GM18498 (cell line): ENCODE measurements around the gene SCUBE3.

Experiments used
- ATAC-seq: cut with Tn5 transposase; IDR thresholded peaks from one replicate; pipeline ENCODE4 v1.9.1; 2021; ENCODE audit warnings: mild to moderate bottlenecking, moderate library complexity; ENCODE audit not compliant: unreplicated experiment

SCUBE3 gene

DNA sequence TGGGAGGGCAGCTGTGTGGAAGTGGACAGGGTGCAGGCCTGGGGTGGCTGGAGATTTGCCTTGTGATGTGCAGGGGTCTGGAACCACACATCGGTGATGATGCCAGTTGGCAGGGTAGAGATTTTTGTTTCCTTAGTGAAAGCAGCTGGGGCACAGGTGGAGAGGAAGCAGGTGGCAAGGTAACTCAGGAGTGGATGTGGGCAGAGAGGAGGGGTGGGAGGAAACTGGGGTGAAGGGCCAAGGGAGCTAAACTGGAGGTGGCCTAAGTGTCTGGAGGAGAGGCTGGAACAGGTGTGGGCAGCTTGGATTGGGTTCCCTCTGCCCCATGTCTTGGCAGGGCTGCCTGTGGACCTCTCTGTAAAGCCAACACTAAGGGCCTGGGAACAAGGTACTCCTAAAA is 4.7 kb upstream of the SCUBE3 start:
- ATAC-seq = no peak

DNA sequence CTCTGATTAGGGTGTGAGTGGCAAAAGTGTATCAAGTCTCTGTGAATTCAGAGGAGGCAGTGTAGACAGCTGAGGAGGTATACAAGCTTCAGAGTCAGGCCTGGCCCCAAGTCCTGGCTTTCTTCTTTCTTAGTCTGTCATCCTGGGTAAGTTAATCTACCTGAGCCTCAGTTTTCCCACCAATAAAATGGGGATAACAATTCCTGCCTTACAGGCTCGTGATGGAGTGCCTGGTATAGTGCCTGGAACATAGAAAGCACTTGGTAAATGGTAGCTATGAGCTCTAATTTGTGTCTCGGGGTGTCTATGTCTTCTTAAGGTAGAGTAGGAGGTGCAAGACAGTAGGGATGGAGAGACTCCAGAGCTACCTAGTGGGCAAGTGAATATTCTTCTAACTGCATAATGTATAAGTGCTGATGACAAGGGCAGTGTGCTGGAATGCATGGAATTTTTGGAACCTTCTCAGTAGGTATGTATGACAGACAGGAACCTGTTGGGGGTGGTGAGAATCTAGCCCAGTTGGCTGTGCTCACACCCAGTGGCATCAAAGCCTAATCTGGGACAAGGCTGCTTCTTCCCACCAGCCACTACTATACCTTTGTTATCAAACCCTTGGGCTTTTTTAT is 4.0 kb upstream of the SCUBE3 start:
- ATAC-seq = no peak

DNA sequence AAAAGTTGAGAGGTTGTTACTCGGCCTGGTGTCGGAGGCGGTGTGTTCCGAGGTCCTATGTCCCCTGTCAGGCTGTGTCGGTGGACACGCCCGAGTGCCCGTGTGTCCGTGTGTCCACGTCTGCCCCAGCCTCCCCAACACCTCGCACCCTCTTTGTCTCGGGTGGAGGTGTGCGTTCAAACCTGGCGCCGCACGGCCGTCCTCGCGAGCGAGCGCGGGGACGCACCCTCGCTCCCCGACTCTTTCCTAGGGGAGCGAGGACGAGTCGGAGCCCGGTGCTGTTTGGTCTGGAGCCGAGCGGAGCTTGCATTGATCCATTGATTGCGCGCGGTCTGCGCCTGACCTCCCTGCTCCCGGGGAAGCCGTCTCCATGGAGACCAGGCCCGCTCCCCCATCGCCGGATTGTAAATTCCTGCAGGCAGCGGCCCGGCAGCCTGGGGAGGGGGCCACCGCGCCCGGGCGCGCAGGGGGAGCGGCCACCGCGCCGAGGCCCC is 411 bp upstream of the SCUBE3 start:
- no peak for ATAC-seq

DNA sequence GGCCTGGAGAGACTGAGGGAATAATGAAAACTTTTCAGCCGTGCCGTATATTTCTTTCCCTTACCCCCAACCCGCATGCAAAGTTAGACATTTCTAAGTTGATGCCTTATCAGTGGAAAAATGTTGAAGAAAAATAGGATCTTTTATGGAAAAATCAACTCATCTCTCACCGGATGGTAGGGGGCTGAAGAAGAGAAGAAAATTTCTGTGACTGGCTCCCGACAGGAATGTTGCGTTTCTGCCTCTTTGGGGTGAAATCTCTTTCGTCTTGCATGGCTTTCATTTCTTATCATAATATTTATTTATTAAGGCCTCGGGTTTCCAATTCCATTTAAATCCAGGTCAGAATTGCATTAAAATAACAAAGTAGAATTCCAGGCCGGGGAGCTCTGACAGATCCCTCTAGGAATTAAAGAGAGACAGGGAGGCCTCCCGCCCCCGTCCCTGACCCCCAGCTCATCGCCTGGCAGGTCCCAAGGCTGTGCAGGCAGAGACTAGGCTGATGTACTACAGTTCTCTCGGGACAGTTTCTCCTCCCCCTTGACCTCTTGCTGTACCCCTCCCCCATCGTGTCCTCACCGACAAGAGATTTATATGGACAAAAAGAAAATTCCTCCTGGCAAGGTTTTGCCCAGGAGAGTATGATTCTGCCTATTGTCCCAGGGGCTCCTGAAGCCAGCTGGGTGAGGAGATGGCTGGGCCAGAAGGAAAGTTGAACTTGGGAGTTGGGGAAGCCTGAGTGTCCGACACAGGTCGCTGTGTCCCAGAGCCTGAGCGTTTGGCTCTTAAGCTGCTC is 1.3 kb downstream of the SCUBE3 start:
- ATAC-seq = no peak

DNA sequence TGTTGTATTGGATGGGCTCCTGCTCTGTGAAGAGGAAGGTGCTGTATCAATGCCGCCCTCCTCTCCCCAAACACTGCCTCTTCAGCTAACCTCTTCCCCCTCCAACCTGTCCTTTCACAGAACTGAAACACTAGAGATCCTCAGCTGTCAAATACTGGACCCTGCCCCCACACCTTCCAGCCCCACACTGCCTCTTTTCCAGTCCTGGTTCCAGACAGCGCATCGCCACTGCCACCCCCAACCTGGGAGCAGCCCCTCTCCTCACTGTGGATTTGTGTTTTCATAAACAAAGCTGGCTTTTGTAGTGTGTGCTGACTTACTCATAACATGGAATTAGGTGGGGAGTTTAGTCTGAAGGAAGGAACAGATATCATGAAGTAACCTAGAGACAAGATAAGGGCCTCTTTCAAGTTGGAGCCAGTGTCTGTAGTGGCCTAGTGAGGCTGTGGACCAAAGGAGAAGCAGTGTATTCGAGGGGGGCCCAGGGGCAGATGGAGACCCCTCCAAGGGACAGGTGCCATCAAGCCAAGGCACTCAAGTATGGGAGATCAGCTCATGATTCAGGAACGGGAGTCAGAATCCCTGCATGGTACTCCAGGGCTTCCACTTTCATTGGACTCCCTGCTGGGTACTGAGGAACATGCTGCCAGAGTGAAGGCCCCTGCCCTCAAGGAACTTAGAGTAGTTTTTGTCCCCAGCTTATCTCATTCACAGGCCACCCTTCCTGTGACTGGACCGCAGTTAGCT is 2.1 kb downstream of the SCUBE3 start:
- no peak for ATAC-seq

DNA sequence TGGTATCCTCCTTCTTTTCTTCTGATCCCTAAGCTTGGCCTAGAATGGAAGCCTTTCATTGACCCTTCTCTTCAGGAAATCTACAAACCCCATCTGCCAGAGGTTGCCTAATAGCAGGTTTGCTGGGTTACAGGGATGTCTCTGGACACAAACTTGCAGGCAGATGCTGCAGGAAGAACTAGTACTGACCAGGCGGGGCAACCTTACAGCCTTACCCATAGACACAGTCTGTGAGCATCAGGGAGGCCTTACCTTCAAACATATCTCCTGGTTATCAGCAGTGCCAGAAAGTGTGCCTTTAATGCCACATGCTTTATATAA is 2.6 kb downstream of the SCUBE3 start:
- no peak for ATAC-seq

DNA sequence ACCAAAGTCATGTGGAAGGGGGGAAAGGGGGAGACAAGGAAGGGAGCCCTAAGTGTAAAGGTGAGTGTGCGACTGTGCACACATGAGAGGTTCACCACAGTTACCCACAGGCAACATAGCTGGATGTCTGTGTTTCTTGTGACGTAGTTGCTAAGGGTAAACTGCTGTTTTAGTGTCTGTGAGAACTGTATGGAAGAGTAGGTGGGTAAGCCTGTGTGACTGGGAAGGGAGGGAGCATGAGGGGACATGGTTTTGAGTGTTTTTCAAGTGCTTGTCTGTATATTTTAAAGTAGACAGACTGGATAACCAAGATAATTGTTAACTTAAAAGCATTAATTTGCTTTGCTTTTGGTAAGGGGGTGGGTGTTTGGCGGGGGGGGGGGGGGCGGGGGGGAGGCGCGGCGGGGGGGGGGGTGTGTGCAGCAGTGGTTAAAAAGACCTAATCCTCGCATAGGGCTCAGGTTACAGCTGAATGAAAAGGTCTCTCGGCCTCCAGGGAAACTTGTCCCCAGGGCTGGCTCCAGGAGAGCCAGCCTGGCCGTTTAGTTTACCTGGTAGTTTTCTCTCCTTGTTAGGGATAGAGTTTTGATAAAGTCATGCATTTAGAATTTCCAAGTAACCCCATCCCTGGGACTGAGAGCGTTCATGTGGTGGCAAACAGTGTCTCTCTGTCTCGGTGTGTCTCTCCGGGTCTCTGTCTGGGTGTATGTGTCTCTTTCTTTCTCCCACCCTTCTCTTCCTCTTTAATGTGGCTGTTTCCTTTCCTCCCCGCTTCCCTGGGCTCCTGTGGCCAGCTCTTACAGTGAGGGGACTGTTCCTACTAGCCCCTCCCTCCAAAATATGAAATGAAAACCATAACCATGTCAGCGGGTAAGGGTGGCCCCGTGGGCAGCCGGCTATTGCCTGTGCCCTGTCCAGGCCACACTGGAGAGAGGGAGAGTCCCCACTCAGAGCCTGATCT is 3.4 kb downstream of the SCUBE3 start:
- no peak for ATAC-seq

DNA sequence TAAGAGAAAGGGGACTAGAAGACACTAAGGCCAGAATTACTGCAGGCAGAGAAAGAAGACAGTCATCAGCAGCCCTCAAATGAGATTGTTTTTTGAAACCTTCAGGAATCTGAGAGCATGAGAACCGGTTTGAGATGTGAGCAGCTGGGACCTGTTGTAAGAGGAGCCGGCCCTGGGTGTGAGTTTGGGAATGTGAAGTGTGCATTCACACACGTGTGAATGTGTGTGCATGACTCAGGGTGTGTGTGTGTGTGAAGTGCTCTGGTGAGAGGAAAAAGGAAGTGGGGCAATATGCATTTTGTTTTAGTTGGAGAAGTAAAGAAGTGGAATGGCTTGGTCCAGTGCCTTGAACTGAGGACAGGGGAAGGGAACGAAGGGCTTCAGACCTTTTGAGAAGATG is 4.3 kb downstream of the SCUBE3 start:
- ATAC-seq = no peak

DNA sequence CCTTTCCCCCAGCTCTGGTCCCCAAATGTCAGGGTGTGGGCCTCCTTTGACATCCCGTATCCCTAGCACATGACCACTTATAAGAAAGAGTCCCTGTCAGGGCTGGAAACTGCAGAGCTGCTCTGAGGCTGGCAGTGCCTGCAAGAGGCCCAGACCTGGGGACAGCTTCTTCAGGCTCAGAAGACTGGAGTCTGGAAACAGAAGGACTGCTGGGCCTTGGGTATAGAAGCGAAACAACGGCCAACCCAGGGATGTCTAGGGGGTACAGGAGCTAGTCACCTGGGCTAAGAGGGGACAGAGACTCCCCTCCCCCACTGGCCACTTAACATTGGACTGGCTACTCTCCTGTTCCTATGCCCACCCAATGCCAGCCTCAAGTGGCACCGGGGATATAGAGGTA is 4.7 kb downstream of the SCUBE3 start:
- no peak for ATAC-seq

DNA sequence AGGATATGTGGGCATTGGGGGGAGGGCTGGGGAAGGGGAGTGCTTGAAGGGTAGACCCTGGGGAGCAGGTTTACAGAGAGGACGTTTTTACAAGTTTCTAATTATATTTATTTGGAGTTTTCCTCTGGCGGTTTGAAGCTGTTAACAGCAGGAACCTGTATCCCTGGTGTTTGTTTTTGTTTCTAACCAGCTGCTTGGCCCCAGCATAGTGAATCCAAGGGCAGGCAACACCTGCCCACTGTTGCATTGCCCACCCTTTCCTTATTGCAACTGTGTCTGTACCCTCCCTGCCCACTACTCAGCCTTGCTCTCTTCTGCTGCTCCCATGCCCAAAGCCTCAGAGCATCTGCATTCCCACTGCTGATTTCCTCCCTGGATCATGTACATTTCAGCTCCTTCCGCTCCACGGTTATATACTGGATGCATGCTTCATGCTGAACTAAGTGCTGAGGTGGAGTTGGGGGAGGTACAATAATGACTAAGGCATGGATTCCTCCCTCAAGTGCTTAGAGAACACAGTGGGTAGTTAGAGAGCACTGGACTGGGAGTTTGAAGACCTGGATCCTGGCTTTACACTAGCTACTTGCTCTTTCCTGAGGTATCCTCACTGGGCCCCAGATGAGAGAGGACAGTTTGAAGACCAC is 6.0 kb downstream of the SCUBE3 start:
- no peak for ATAC-seq

DNA sequence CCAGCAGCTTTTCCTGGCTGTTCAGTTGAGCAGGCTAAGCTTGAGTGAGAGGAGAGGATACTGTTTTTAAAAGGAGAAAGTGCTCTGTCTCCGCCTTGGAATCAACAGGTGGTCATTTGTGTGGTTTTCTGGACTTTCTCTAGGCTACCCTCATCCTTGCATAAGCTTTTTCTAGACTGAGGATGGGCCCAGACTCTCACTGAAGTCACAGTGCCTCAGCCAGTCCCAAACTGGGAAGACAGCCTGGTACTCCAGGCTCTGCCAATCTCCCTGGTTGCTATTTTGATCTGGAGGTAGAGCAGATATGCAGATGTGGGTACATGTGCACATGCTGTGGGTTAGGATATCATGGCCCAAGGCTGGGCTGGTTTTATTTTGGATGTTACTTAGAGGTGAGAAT is 7.0 kb downstream of the SCUBE3 start:
- ATAC-seq = no peak

DNA sequence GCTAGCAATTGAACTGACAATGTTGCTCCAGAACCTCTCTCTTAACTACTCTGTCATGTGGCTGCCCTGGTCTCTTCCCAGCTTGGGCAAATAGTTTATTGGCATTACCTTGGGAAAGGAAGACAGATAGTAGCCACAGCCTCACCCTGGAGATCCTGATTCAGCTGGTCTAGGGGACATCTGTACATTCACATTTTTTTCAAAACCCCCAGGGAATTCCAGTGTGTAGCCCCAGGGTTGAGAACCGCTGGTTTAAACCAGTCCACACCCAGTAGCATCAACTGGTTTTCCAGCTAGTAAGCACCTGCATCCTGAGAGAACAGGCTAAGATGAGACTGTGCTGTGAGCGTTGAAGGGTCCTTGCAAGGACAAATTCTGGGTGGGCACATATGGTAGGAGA is 9.6 kb downstream of the SCUBE3 start:
- ATAC-seq = no peak

DNA sequence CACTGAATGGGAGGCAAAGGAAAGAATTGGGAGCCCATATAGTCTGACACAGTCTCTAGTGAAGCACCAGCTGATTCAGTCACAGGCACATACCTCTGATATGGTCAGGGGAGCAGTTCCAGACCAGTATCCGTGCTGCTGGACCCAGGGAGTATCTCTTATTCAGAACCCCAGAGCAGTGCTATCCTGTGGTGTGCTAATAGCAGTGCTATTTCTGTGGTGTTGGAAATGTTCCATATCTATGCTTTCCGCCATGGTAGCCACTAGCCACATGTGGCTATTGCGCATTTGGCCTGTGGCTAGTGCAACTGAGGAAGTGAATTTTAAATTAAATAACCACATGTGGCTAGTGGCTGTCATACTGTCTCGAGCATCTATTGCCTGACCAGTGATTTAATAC is 11.0 kb downstream of the SCUBE3 start:
- ATAC-seq = no peak

DNA sequence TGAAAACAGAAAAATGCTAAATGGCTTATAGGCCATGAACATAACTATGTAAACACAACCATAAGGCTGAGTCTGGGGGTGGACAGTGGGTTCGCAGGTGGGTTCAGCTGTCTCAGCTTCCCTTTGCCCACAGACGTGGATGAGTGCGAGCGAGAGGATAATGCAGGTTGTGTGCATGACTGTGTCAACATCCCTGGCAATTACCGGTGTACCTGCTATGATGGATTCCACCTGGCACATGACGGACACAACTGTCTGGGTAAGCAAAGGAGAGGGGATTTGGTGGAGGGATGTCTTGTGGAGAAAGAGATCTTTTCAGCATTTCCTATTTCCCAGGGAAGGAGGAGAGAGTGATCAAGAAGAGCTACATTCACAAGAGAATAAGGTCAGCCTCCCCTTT is 14.7 kb downstream of the SCUBE3 start:
- ATAC-seq = no peak

DNA sequence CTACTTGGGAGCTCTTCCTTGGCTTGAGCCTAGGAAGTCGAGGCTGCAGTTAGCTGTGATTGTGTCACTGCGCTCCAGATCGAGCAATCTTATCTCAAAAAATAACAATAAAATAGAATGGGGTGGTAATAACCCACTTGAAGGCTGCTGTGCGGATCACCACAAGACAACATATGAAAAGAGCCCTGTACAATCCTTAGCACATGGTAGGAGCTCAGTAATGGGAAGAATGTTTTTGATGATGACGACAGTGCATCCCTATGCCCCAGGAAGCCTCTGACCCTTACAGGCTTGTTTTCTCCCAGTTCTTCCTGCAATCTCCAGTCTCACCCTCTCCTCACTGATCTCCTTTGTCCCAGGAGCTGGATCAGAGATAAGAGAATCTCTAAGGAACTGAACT is 15.5 kb downstream of the SCUBE3 start:
- ATAC-seq = no peak

DNA sequence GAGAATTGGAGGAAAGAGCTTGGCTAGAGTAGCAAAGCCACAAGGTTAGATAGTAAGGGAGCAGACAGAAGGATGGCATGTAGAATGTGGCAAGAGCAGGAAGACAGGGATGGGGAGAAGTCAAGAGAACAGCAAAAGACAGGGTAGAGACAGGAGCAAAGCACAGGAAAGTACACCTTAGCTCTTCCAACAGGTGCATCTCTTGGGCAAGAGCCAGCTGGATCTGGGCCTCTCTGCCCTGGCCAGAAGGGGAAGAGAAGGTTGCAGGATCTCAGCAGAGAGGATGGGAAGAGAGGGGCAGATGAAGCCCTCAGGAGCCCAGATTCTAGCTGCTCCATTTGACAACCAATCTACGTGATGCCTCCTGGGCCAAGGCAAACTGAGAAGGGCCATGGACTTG is 16.7 kb downstream of the SCUBE3 start:
- no peak for ATAC-seq

DNA sequence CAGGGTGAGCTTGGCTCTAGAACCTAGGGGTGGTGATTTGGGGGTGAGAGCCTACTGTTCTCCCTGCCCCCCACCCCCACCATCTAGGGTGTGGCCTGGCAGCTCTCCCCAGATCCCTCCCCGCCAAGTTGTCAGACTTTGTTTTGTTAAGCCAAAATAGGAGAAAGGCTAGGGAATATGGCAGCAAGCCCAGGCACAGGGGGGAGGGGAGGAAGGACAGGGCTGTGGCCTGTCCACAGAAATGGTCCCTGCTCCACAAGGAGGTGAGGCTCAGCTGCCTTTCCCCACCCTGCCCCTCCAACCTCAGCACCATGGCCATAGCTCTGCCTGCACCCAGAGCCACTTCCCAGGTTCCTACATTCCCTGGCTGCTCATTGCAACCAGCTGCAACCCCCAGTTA is 17.2 kb downstream of the SCUBE3 start:
- no peak for ATAC-seq

DNA sequence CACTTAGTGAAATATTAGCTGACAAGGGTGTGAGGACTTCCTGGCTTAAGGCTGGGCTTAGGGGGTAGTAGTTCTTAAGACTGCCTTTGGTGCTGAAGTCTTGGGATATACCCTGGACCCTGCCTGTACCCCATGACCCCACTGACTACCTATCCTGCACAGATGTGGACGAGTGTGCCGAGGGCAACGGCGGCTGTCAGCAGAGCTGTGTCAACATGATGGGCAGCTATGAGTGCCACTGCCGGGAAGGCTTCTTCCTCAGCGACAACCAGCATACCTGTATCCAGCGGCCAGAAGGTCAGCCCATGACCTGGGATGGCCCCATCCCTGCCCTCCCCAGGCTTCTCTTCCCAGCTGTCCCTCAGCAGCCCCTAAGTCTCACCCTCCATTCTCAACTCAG is 17.8 kb downstream of the SCUBE3 start:
- ATAC-seq = no peak

DNA sequence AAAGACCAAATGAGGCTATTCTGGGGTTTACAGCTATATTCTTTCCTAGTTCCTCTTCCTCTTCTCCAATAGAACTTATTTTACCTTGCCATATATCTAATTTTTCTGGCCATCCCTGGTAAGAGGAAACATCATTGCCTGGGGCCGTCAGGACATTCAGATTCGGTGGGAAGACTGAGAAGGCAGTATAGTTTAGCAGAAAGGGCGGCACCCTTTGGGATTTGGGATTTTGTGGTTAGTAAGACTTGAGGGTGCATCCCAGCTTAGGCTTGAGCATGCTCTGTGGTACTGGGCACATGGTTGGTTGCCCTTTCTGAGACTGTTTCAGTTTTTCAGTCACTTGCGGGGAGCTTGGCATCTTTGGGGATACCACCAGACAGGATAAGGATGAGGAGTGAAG is 21.1 kb downstream of the SCUBE3 start:
- ATAC-seq = no peak

DNA sequence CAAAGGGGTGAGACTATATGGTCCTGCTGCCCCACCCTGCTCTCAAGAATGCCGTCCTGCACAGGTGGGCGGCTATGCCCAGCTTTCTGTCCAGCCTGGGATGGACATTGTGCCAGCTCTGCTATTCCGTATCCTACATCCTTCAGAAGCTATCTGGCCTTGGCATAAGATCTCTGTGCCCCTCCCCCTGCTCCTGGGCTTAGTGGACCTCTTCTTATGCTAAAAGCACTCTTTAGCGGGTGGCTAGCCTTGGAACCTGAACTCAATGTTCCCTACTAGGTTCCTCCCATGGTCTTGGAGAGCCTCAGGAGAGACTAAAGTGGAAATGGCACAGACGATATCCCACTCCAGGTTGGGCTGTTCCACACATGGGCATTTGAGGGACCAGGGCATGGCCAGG is 22.5 kb downstream of the SCUBE3 start:
- no peak for ATAC-seq
